Thyroid gland (tissue), 4 donors: Measurements from ENCODE around the gene SETD3. TPM values are rescaled to one million over a fixed set of nuclear protein-coding genes. Genes with fewer than 3 reads are reported as not detected.

Experiments
- DNase-seq, 2 donors: peaks; one replicate each; pipeline ENCODE4 v3.0.0-alpha.2; 2019
- H3K27ac ChIP-seq, 3 donors: fragments of 200-600 bp; sonication (generic); 1 replicate in 2 of 3; 2 replicates in 1 of 3; pipeline ENCODE4 v1.5.1; 2016 to 2019; ENCODE audit warnings: mild to moderate bottlenecking in 1 of 3, moderate library complexity in 1 of 3
- H3K27me3 ChIP-seq: fragments of 200-600 bp; sonication (generic); one replicate; pipeline ENCODE4 v1.5.1; 2019
- H3K36me3 ChIP-seq, 2 donors: fragments of 200-600 bp; sonication (generic); one replicate each; pipeline ENCODE4 v1.5.1; 2016 to 2019
- H3K4me1 ChIP-seq, 2 donors: fragments of 200-600 bp; sonication (generic); one replicate each; pipeline ENCODE4 v1.5.1; 2017 to 2019
- H3K4me3 ChIP-seq, 3 donors: fragments of 200-600 bp; sonication (generic); replicated peaks in 1 of 3; 1 replicate in 2 of 3; 2 replicates in 1 of 3; pipeline ENCODE4 v1.5.1; 2016; ENCODE audit warnings: mild to moderate bottlenecking in 1 of 3
- H3K9me3 ChIP-seq: fragments of 200-600 bp; sonication (generic); one replicate; pipeline ENCODE4 v1.5.1; 2017
- POLR2A ChIP-seq, 2 donors: fragments of 450-650 bp; IDR thresholded peaks; one replicate each; pipeline ENCODE4 v1.6.1; 2017; ENCODE audit warnings: antibody characterized with exemption in 2 of 2, mild to moderate bottlenecking in 2 of 2, moderate library complexity in 1 of 2
- WGBS, 2 donors: methylation state at CpG; one replicate each; pipeline ENCODE4 v1.1.5; 2017; 5-methylcytosine and 5-hydroxymethylcytosine counted together
- intact Hi-C: fragments of 100-400 bp; cut with DNase I; formaldehyde crosslinking; loops from one replicate; pipeline ENCODE4 v1.15.1; 2023
- total RNA-seq, 4 donors: library from RNA; depleted of rRNA; stranded (reverse); fragments of >200 nt; gene quantifications; one replicate each; pipeline ENCODE4 v1.2.3, GENCODE V29; 2016
- TF ChIP-seq, protein P1 (sequence below), 6 experiments: fragments of 200-600 bp in 3 of 6; fragments of 450-650 bp in 3 of 6; sonication (generic) in 3 of 6; IDR thresholded peaks; one replicate each; pipeline ENCODE4 v1.5.1; 2016 to 2019; ENCODE audit warnings: antibody characterized with exemption in 6 of 6, mild to moderate bottlenecking in 2 of 6, inconsistent platforms in 1 of 6, moderate library complexity in 1 of 6

Gene SETD3
- total RNA-seq, 4 donors from 2014 or later: 119 to 141 (median 130) TPM

DNA sequence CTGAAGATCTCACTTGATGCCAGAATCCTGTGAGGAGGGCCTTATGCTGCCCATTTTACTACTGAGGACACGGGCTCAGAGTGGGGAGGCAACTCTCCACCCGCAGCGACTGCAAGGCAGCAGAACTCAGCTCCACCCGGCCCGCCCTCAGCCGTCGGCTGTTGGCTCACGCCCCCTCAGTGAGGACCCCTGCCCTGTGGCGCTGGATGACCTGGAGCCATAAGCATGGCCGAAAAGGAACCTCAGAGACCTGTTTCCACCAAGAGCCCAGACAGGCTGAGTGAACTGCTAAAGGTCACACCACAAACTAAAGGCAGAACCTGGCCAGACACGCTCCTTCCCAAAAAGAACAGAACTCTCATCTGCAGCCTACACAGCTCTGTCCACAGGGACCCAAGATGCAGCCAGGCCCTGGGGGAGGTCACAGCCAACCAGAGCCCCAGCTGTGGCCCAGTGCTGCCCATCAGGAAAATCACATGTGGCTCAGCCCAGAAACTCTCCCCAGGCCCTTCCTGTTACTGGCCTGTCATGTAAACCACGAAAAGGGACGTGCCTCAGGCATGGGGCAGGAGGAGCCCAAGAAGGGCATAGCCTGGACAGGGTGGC lies 33.4 kb upstream of the SETD3 start:
- no peak for DNase-seq
- no peak overlapping the region for H3K27ac ChIP-seq
- WGBS, 2 donors: 81 to 87% methylated on average over 9 to 13 of the region's 13 CpGs
- intact Hi-C loops: no loop called here
- peaks cover 0 to 7% of the 10 kb centered on the region in 2 donors for H3K4me1 ChIP-seq
- H3K9me3 ChIP-seq: no peaks in the 10 kb centered on the region
- H3K4me3 ChIP-seq: no peak overlapping the region
- no peaks in the 10 kb centered on the region for H3K27me3 ChIP-seq
- peaks cover 4 to 19% of the 10 kb centered on the region in 2 donors for H3K36me3 ChIP-seq
- TF ChIP-seq POLR2A (IDR thresholded peaks at IDR 0.05): no peak
- TF ChIP-seq, protein P1, sequence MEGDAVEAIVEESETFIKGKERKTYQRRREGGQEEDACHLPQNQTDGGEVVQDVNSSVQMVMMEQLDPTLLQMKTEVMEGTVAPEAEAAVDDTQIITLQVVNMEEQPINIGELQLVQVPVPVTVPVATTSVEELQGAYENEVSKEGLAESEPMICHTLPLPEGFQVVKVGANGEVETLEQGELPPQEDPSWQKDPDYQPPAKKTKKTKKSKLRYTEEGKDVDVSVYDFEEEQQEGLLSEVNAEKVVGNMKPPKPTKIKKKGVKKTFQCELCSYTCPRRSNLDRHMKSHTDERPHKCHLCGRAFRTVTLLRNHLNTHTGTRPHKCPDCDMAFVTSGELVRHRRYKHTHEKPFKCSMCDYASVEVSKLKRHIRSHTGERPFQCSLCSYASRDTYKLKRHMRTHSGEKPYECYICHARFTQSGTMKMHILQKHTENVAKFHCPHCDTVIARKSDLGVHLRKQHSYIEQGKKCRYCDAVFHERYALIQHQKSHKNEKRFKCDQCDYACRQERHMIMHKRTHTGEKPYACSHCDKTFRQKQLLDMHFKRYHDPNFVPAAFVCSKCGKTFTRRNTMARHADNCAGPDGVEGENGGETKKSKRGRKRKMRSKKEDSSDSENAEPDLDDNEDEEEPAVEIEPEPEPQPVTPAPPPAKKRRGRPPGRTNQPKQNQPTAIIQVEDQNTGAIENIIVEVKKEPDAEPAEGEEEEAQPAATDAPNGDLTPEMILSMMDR (IDR thresholded peaks at IDR 0.05): no peak

DNA sequence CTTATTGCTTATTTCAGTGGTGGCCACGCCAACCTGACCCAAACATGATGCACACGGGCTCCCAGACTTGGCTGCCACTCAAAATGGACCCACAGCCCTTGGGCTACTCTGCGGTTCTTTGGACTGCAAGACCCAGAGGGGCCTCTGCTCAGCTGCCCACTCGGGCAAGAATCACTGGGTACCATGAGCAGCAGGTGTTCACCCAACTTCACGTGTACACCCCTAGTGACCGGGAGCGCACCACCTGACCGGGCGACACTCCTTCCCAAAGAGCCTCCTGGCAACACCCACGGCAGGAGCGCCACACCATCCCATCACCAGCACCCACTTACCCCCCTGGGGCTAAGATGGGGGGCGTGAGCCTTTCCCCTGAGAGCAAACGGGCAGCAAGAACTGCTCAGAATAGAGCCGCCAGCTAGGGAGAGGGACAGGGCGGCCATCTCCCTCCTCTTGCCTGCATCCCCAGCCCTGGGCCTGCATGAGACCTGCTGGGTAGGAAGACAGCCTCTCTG lies 32.6 kb upstream of the SETD3 start:
- H3K4me3 ChIP-seq: no peak overlapping the region
- TF ChIP-seq, protein P1 (IDR thresholded peaks at IDR 0.05): no peak
- no peak for TF ChIP-seq POLR2A (IDR thresholded peaks at IDR 0.05)
- WGBS, 2 donors: 92 to 94% methylated on average over 6 to 15 of the region's 15 CpGs
- peaks cover 12 to 27% of the 10 kb centered on the region in 2 donors for H3K36me3 ChIP-seq
- H3K9me3 ChIP-seq: no peaks in the 10 kb centered on the region
- H3K4me1 ChIP-seq: peaks cover 0 to 2% of the 10 kb centered on the region in 2 donors
- H3K27me3 ChIP-seq: no peaks in the 10 kb centered on the region
- H3K27ac ChIP-seq: no peak overlapping the region
- no peak for DNase-seq
- intact Hi-C loops: no loop called here

DNA sequence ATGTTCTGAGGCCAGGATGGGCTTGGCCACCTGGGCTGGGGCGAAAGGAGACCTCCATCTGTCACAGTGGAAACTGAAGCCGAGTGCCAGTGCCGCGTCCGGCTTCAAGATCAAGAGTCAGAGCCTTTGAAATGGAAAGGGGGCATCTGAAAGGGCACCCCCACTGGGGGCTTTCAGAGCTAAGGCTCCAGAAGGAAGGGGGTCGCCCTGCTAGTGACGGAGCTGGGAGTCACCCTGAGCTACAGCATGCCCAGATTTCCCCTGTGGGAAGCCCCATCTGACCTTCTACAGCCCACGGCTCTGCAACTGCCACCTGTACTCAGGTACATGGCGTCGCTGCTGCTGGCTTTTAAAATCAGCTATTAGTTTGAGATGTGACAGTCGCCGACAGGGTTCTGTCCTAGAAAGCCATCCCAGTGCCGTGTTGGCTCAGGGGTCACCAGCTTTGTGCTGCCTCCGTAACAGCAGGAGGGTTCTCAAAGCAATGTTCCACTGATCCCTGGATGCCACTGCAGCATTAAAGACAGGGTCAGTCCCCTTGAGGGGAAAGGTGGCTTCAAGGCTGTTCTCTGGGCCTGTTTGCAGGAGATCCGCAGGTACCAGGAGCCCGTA lies 32.0 kb upstream of the SETD3 start:
- intact Hi-C loops: no loop called here
- TF ChIP-seq, protein P1 (IDR thresholded peaks at IDR 0.05): no peak
- no peak for TF ChIP-seq POLR2A (IDR thresholded peaks at IDR 0.05)
- Histone ChIP-seq H3K36me3 (peaks cover 17 to 33% of the 10 kb centered on the region in 2 donors), H3K4me1 (no peaks in the 10 kb centered on the region), H3K27me3 (no peaks in the 10 kb centered on the region), H3K27ac (no peak overlapping the region), H3K4me3 (no peak overlapping the region), H3K9me3 (no peaks in the 10 kb centered on the region)
- DNase-seq: no peak
- WGBS, 2 donors: 90 to 91% methylated on average over 8 to 16 of the region's 16 CpGs

DNA sequence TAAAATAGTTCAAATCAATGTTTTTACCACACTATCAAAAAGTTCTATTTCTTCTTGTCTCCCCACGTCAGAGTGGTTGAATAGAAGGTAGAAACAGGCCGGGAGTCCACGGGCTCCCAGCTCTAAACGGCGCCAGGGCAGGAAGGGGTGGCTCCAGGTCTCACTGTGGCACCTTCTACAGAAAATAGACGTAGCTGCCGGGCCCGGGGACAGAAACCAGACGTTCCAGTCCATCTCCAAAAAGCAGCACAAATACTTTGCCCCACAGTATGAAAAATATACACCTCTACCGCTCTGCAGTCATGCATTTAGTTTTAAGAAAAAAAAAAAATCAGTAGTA lies 31.4 kb upstream of the SETD3 start:
- H3K9me3 ChIP-seq: no peaks in the 10 kb centered on the region
- TF ChIP-seq, protein P1 (IDR thresholded peaks at IDR 0.05): no peak
- no peak for TF ChIP-seq POLR2A (IDR thresholded peaks at IDR 0.05)
- H3K4me3 ChIP-seq: no peak overlapping the region
- DNase-seq: no peak
- H3K27ac ChIP-seq: no peak overlapping the region
- H3K4me1 ChIP-seq: no peaks in the 10 kb centered on the region
- intact Hi-C loops: no loop called here
- no peaks in the 10 kb centered on the region for H3K27me3 ChIP-seq
- WGBS, 2 donors: 74 to 87% methylated on average over 10 of the region's 10 CpGs
- H3K36me3 ChIP-seq: peaks cover 23 to 39% of the 10 kb centered on the region in 2 donors

DNA sequence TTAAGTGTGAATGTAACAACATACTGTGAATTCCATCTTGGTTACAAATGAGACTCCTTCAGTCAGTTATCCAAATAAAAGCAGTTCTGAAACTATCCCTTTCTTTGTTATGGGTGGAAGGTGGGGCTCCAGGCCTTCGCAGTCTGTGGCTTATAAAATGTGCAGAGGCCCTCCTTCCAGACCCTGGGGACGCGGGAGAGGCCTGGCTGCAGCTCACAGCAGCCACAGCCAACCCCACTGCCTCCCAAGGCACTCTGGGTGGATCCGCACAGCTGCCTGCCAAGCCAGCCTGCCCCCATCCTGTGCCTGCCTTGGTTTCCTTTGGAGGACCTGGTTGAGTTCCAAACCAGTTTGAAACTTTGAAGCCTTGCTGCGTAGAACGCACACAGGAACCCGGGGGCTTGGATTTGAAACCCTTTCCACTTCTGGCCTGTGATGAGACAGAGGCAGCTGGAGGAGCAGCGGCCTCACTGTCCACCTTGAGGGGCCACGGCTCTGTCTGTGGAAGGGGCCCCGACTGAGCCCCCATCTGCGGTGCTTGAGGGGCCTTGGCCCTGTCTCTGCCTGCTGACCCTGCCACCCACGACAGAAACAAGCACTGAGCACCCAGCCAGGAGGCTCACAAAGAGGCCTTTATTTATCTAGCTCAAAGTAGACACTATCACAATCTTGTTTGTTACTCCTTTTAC lies 30.9 kb upstream of the SETD3 start:
- H3K36me3 ChIP-seq: peaks cover 28 to 44% of the 10 kb centered on the region in 2 donors
- DNase-seq: no peak

More for the DNA sequence above, 30.9 kb upstream of the SETD3 start:
- H3K4me1 ChIP-seq: no peaks in the 10 kb centered on the region
- no peak overlapping the region for H3K4me3 ChIP-seq
- 82 to 85% methylated on average over 9 to 11 of the region's 12 CpGs for WGBS, 2 donors
- H3K9me3 ChIP-seq: no peaks in the 10 kb centered on the region
- H3K27ac ChIP-seq: no peak overlapping the region
- H3K27me3 ChIP-seq: no peaks in the 10 kb centered on the region
- intact Hi-C loops: no loop called here
- TF ChIP-seq, protein P1 (IDR thresholded peaks at IDR 0.05): no peak
- TF ChIP-seq POLR2A (IDR thresholded peaks at IDR 0.05): no peak
